IMR-90 (cell line): ENCODE results near the gene SGSH. TPM values are rescaled to one million over a fixed set of nuclear protein-coding genes. Genes with fewer than 3 reads are reported as not detected.

Experiments used
- ATAC-seq: fragments of 200-7000 bp; cut with Tn5 transposase; 2 replicates; pipeline ENCODE4 v1.9.1; 2020; ENCODE audit warnings: low read depth, mild to moderate bottlenecking, moderate library complexity
- BruUV-seq: library from RNA; stranded (reverse); fragments of 400-500 nt; replicated peaks from 2 replicates; lab custom pipeline; 2021; lab: Mats Ljungman, UMichigan
- CTCF ChIA-PET: fragments of 300-600 bp; formaldehyde crosslinking; extraction: SDS; loops from one replicate; lab custom pipeline; 2021; ENCODE audit warnings: antibody characterized with exemption; lab: Yijun Ruan, JAX
- POLR2A ChIA-PET: fragments of 300-600 bp; sonication (Branson Sonifier 250); formaldehyde crosslinking; loops from one replicate; lab custom pipeline; 2022; ENCODE audit warnings: antibody characterized with exemption; ENCODE audit not compliant: unreplicated experiment; lab: Charles Lee
- DNase-seq: peaks from one replicate; pipeline ENCODE4 v3.0.0; 2013
- H2AFZ ChIP-seq: replicated peaks from 2 replicates; pipeline ENCODE3; 2013; ENCODE audit warnings: low read length, mild to moderate bottlenecking; ENCODE audit not compliant: poor library complexity
- H2AK5ac ChIP-seq: 2 replicates; pipeline ENCODE4 v1.6.1; 2013; ENCODE audit warnings: low read depth, low read length, inconsistent platforms
- H2AK9ac ChIP-seq: replicated peaks from 2 replicates; pipeline ENCODE3; 2013; ENCODE audit warnings: mild to moderate bottlenecking, low read depth, low read length, moderate library complexity; ENCODE audit not compliant: poor library complexity
- H2BK120ac ChIP-seq: 2 replicates; pipeline ENCODE4 v1.6.1; 2013; ENCODE audit warnings: low read depth, low read length, inconsistent platforms
- H2BK15ac ChIP-seq: 3 replicates; pipeline ENCODE4 v1.6.1; 2013; ENCODE audit warnings: low read depth, low read length, inconsistent platforms
- H2BK20ac ChIP-seq: 2 replicates; pipeline ENCODE4 v1.6.1; 2013; ENCODE audit warnings: low read depth, mild to moderate bottlenecking, inconsistent platforms, low read length, moderate library complexity
- H2BK5ac ChIP-seq: 2 replicates; pipeline ENCODE4 v1.6.1; 2013; ENCODE audit warnings: mild to moderate bottlenecking, low read depth, low read length, inconsistent platforms; ENCODE audit not compliant: poor library complexity, severe bottlenecking
- H3K14ac ChIP-seq: replicated peaks from 2 replicates; pipeline ENCODE4 v1.6.1; 2013; ENCODE audit warnings: low read depth, low read length, inconsistent platforms
- H3K18ac ChIP-seq: 2 replicates; pipeline ENCODE4 v1.6.1; 2013; ENCODE audit warnings: low read depth, low read length, control low read depth
- H3K23ac ChIP-seq: 2 replicates; pipeline ENCODE4 v1.6.1; 2013; ENCODE audit warnings: low read depth, low read length, inconsistent platforms
- H3K27ac ChIP-seq: 2 replicates; pipeline ENCODE4 v1.5.1; 2013; ENCODE audit warnings: mild to moderate bottlenecking, control low read depth, low read length; ENCODE audit not compliant: insufficient read depth
- H3K27me3 ChIP-seq: 2 replicates; pipeline ENCODE4 v1.6.1; 2013; ENCODE audit warnings: low read length; ENCODE audit not compliant: control insufficient read depth, insufficient read depth
- H3K36me3 ChIP-seq: 2 replicates; pipeline ENCODE4 v1.6.1; 2013; ENCODE audit warnings: low read length, mixed read lengths; ENCODE audit not compliant: control insufficient read depth, insufficient read depth
- H3K4ac ChIP-seq: 2 replicates; pipeline ENCODE4 v1.6.1; 2013; ENCODE audit warnings: low read depth, low read length, inconsistent platforms
- H3K4me1 ChIP-seq: 2 replicates; pipeline ENCODE4 v1.6.1; 2013; ENCODE audit warnings: low read length, mixed read lengths; ENCODE audit not compliant: control insufficient read depth, insufficient read depth
- H3K4me2 ChIP-seq: 2 replicates; pipeline ENCODE4 v1.6.1; 2013; ENCODE audit warnings: low read depth, mild to moderate bottlenecking, control low read depth, low read length, moderate library complexity
- H3K4me3 ChIP-seq: 2 replicates; pipeline ENCODE4 v1.5.1; 2013; ENCODE audit warnings: low read depth, mild to moderate bottlenecking, control low read depth, low read length, moderate library complexity; ENCODE audit not compliant: insufficient read depth
- H3K56ac ChIP-seq: 2 replicates; pipeline ENCODE4 v1.6.1; 2013; ENCODE audit warnings: low read length, inconsistent platforms; ENCODE audit not compliant: insufficient read depth; ENCODE audit errors: extremely low read depth
- H3K79me1 ChIP-seq, 2 experiments: 2 replicates each; pipeline ENCODE4 v1.6.1; 2013; ENCODE audit warnings: low read length in 2 of 2, inconsistent platforms in 1 of 2, low read depth in 1 of 2
- H3K9ac ChIP-seq: 2 replicates; pipeline ENCODE4 v1.6.1; 2013; ENCODE audit warnings: low read depth, low read length, control low read depth
- H3K9me1 ChIP-seq: 2 replicates; pipeline ENCODE4 v1.6.1; 2013; ENCODE audit warnings: low read length, inconsistent platforms; ENCODE audit not compliant: insufficient read depth
- H3K9me3 ChIP-seq: 2 replicates; pipeline ENCODE4 v1.6.1; 2013; ENCODE audit warnings: low read length; ENCODE audit not compliant: control insufficient read depth, insufficient read depth
- H4K20me1 ChIP-seq: 2 replicates; pipeline ENCODE4 v1.6.1; 2013; ENCODE audit warnings: low read length, inconsistent platforms; ENCODE audit not compliant: insufficient read depth
- H4K5ac ChIP-seq: 2 replicates; pipeline ENCODE4 v1.6.1; 2013; ENCODE audit warnings: mild to moderate bottlenecking, low read depth, low read length, control low read depth
- H4K8ac ChIP-seq, 2 experiments: 2 replicates each; pipeline ENCODE4 v1.6.1; 2013; ENCODE audit warnings: low read depth in 2 of 2, low read length in 2 of 2, control low read depth in 1 of 2, inconsistent platforms in 1 of 2
- H4K91ac ChIP-seq: 2 replicates; pipeline ENCODE4 v1.6.1; 2013; ENCODE audit warnings: low read depth, low read length, inconsistent platforms; ENCODE audit not compliant: insufficient read depth
- CHD1 ChIP-seq: IDR thresholded peaks from 2 replicates; pipeline ENCODE4 v1.6.1; 2012; ENCODE audit warnings: low read depth, low read length, improper control_type of control experiment
- CTCF ChIP-seq: conservative IDR thresholded peaks from 2 replicates; pipeline ENCODE4 v1.5.1; 2012; ENCODE audit warnings: mild to moderate bottlenecking, low read depth, low read length, improper control_type of control experiment
- FOS ChIP-seq: fragments of 150-350 bp; IDR thresholded peaks from 2 replicates; pipeline ENCODE4 v1.6.1; 2016; ENCODE audit warnings: low read depth, low read length
- MAZ ChIP-seq: IDR thresholded peaks from 2 replicates; pipeline ENCODE4 v1.6.1; 2012; ENCODE audit warnings: low read depth, mild to moderate bottlenecking, low read length, improper control_type of control experiment, moderate library complexity, borderline replicate concordance
- POLR2A ChIP-seq: IDR thresholded peaks from 2 replicates; pipeline ENCODE4 v1.6.1; 2012; ENCODE audit warnings: mild to moderate bottlenecking, low read depth, low read length
- RCOR1 ChIP-seq: IDR thresholded peaks from 2 replicates; pipeline ENCODE4 v1.6.1; 2012; ENCODE audit warnings: mild to moderate bottlenecking, low read length, improper control_type of control experiment; ENCODE audit not compliant: insufficient replicate concordance
- WGBS, 2 experiments: methylation state at CpG; one replicate each; pipeline versions ENCODE4 v1.1.5 to v1.1.7; 2013; ENCODE audit warnings: missing lambda C conversion rate in 2 of 2; ENCODE audit not compliant: insufficient read length in 1 of 2; ENCODE audit errors: extremely low coverage in 2 of 2; 5-methylcytosine and 5-hydroxymethylcytosine counted together
- dilution Hi-C: fragments of 300-500 bp; cut with HindIII; formaldehyde crosslinking; loops from one replicate; pipeline ENCODE4 v1.14.3; 2018; ENCODE audit warnings: low sequenced_read_pairs; ENCODE audit not compliant: unreplicated experiment
- in situ Hi-C: fragments of 300-500 bp; cut with MboI; formaldehyde crosslinking; loops from 3 replicates; pipeline ENCODE4 v1.14.3; 2019; ENCODE audit warnings: low sequenced_read_pairs, inconsistent platforms, mixed read lengths
- intact Hi-C: fragments of 100-400 bp; cut with micrococcal nuclease; formaldehyde crosslinking; loops from 2 replicates; pipeline ENCODE4 v1.10.0; 2022
- polyA plus RNA-seq, 3 experiments: library from polyadenylated mRNA; depleted of rRNA; stranded (reverse); fragments of >200 nt; gene quantifications; 2 replicates each; pipeline ENCODE4 v1.2.3, GENCODE V29; 2012; ENCODE audit warnings: low replicate concordance in 1 of 3
- total RNA-seq: library from RNA; depleted of rRNA; stranded (reverse); fragments of >200 nt; gene quantifications from 2 replicates; pipeline ENCODE4 v1.2.3, GENCODE V29; 2012

Gene SGSH
- total and polyA plus RNA-seq, 2 of the 4 experiments (the other 2 are of a cell fraction), result 3.0 to 41.5 TPM

- 79% methylated on average over 4 of the region's 19 CpGs; no CpG with 5 or more reads in 1 of the 2 experiments for WGBS, 2 experiments
- intact Hi-C loops, result no loop called here
- POLR2A ChIA-PET, result no interaction called here
Measured at GRCh38 chr17:80204626-80205468, 15.3 kb downstream of the SGSH start.

More at GRCh38 chr17:80204626-80205468, 15.3 kb downstream of the SGSH start:
- Histone ChIP-seq H4K91ac (no peak overlapping the region), H3K4me2 (no peak overlapping the region), H3K79me1 (no peaks in the 10 kb centered on the region), H3K36me3 (peaks cover 14% of the 10 kb centered on the region), H3K4me3 (no peak overlapping the region), H3K18ac (no peak overlapping the region), H3K9me3 (no peaks in the 10 kb centered on the region), H3K27me3 (no peaks in the 10 kb centered on the region), H2AFZ (peak overlapping the region; percentile 14), H2BK120ac (no peak overlapping the region), H2BK20ac (no peak overlapping the region), H3K27ac (no peak overlapping the region), H3K9me1 (peaks cover 3% of the 10 kb centered on the region; the same call in 1 of the 2 replicates), H3K4ac (no peak overlapping the region), H3K4me1 (no peaks in the 10 kb centered on the region), H3K9ac (no peak overlapping the region), H3K14ac (no peak overlapping the region), H4K8ac (no peak overlapping the region), H2BK15ac (no peak overlapping the region), H4K5ac (no peak overlapping the region), H2AK5ac (no peak overlapping the region), H3K56ac (no peak overlapping the region), H4K20me1 (no peaks in the 10 kb centered on the region; the same call in none of the 2 replicates), H2BK5ac (no peak overlapping the region), H3K23ac (no peak overlapping the region), H2AK9ac (no peak overlapping the region)
- ATAC-seq (no peak), DNase-seq (no peak)
- no TSS peak for BruUV-seq
- TF ChIP-seq FOS (no peak), CTCF (no peak), MAZ (no peak), CHD1 (no peak), POLR2A (no peak), RCOR1 (no peak)
- dilution Hi-C loops (no loop called here), in situ Hi-C loops (no loop called here)
- CTCF ChIA-PET, result no interaction called here
